Esophagus squamous epithelium (tissue), 4 donors: ENCODE measurements around the gene PCDHGA7.

Source experiments
- POLR2A ChIP-seq, 4 donors: fragments of 450-650 bp; IDR thresholded peaks; one replicate each; pipeline ENCODE4 v1.6.1; 2017; ENCODE audit warnings: antibody characterized with exemption in 4 of 4, mild to moderate bottlenecking in 4 of 4, moderate library complexity in 3 of 4
- TF ChIP-seq, protein P1 (sequence below), 6 experiments: fragments of 450-650 bp in 4 of 6; fragments of 200-600 bp in 2 of 6; sonication (generic) in 2 of 6; IDR thresholded peaks; one replicate each; pipeline ENCODE4 v1.5.1; 2016 to 2019; ENCODE audit warnings: antibody characterized with exemption in 6 of 6, mild to moderate bottlenecking in 4 of 6, moderate library complexity in 4 of 6

DNA sequence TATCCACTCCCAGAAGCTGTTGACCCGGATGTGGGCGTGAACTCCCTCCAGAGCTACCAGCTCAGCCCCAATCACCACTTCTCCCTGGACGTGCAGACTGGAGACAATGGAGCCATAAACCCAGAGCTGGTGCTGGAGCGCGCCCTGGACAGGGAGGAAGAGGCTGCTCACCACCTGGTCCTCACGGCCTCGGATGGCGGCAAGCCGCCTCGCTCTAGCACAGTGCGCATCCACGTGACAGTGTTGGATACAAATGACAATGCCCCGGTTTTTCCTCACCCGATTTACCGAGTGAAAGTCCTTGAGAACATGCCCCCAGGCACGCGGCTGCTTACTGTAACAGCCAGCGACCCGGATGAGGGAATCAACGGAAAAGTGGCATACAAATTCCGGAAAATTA is 10.7 kb downstream of the PCDHGA7 start:
- TF ChIP-seq, protein P1, sequence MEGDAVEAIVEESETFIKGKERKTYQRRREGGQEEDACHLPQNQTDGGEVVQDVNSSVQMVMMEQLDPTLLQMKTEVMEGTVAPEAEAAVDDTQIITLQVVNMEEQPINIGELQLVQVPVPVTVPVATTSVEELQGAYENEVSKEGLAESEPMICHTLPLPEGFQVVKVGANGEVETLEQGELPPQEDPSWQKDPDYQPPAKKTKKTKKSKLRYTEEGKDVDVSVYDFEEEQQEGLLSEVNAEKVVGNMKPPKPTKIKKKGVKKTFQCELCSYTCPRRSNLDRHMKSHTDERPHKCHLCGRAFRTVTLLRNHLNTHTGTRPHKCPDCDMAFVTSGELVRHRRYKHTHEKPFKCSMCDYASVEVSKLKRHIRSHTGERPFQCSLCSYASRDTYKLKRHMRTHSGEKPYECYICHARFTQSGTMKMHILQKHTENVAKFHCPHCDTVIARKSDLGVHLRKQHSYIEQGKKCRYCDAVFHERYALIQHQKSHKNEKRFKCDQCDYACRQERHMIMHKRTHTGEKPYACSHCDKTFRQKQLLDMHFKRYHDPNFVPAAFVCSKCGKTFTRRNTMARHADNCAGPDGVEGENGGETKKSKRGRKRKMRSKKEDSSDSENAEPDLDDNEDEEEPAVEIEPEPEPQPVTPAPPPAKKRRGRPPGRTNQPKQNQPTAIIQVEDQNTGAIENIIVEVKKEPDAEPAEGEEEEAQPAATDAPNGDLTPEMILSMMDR (IDR thresholded peaks at IDR 0.05) = no peak
- no peak for TF ChIP-seq POLR2A (IDR thresholded peaks at IDR 0.05)
